Activated CD4-positive, alpha-beta memory T cell treated with anti-CD3 and anti-CD28 coated beads for 36 hours (primary cell): Measurements from ENCODE around the gene HCAR3. TPM values are rescaled to one million over a fixed set of nuclear protein-coding genes. Genes with fewer than 3 reads are reported as not detected.
"Not testable (repeated sequence)": the region's sequence is repeated elsewhere in the genome, so short reads cannot be mapped to it uniquely, and the experiment has no call there.

Experiments used
- CTCF ChIA-PET: fragments of 350-600 bp; sonication (Branson Sonifier 250); formaldehyde crosslinking; loops from one replicate; lab custom pipeline; 2021; ENCODE audit warnings: antibody characterized with exemption, inconsistent platforms; lab: Charles Lee
- POLR2A ChIA-PET: fragments of 350-600 bp; sonication (Branson Sonifier 250); formaldehyde crosslinking; loops from one replicate; lab custom pipeline; 2021; ENCODE audit warnings: antibody characterized with exemption; lab: Charles Lee
- DNase-seq: peaks from one replicate; pipeline ENCODE4 v3.0.0-alpha.2; 2020
- H3K27ac Mint-ChIP-seq: one replicate; pipeline ENCODE4 v1.8.0; 2021; ENCODE audit warnings: mixed read lengths
- H3K27me3 Mint-ChIP-seq: one replicate; pipeline ENCODE4 v1.8.0; 2021; ENCODE audit warnings: mixed read lengths
- H3K36me3 Mint-ChIP-seq: one replicate; pipeline ENCODE4 v1.8.0; 2021; ENCODE audit warnings: mixed read lengths
- H3K4me1 Mint-ChIP-seq: one replicate; pipeline ENCODE4 v1.8.0; 2021; ENCODE audit warnings: low read depth, mixed read lengths
- H3K4me3 Mint-ChIP-seq: one replicate; pipeline ENCODE4 v1.8.0; 2021; ENCODE audit warnings: mild to moderate bottlenecking, mixed read lengths
- H3K9me3 Mint-ChIP-seq: one replicate; pipeline ENCODE4 v1.8.0; 2021; ENCODE audit warnings: mixed read lengths
- intact Hi-C: fragments of 100-400 bp; cut with micrococcal nuclease; formaldehyde crosslinking; loops from one replicate; pipeline ENCODE4 v1.15.1; 2023
- total RNA-seq, 2 experiments: library from RNA; stranded (reverse); gene quantifications; one replicate each; pipeline ENCODE4 v1.2.3, GENCODE V29; 2021

Gene HCAR3
- total RNA-seq, 2 experiments from 2014 or later, result 0.10 TPM; not detected in 1

DNA sequence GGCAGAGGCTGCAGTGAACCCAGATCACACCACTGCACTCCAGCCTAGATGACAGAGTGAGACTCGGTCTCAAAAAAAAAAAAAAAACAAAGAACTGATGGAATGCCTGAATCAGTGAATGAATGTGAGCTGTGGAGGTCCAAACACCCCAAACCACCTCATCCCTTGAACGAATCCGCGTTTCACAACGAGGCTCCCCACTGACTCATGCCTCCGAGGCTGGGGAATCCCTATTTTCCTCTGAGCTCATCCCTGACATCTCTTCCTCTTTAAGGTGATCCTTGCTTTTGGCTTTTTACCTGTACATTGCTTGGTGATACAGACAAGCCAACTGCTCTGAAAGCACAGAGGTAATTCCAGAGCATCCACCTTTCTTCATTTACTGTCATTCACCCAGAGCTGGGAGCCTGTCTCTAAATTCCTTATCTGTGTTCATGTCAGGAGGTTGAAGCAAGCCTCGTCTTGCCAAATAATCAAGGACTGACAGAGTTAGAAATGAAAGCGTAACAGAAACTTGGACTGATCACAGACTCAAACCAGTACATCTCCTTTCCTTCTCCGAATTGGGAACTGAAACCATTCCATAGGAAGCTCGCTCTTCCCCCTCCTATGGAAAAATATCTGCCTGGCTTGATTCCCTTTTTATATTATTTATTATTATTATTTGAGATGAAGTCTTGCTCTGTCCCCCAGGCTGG, 3.0 kb downstream of the HCAR3 start:
- DNase-seq, POLR2A ChIA-PET, H3K4me1 Mint-ChIP-seq, H3K36me3 Mint-ChIP-seq, H3K27me3 Mint-ChIP-seq, CTCF ChIA-PET, intact Hi-C loops, H3K27ac Mint-ChIP-seq, H3K9me3 Mint-ChIP-seq, H3K4me3 Mint-ChIP-seq: not testable (repeated sequence)

GRCh38 chr12:122711266-122711665, 5.3 kb downstream of the HCAR3 start:
- POLR2A ChIA-PET, H3K9me3 Mint-ChIP-seq, H3K4me3 Mint-ChIP-seq, H3K27me3 Mint-ChIP-seq, intact Hi-C loops, DNase-seq, CTCF ChIA-PET, H3K36me3 Mint-ChIP-seq, H3K4me1 Mint-ChIP-seq, H3K27ac Mint-ChIP-seq: not testable (repeated sequence)

DNA sequence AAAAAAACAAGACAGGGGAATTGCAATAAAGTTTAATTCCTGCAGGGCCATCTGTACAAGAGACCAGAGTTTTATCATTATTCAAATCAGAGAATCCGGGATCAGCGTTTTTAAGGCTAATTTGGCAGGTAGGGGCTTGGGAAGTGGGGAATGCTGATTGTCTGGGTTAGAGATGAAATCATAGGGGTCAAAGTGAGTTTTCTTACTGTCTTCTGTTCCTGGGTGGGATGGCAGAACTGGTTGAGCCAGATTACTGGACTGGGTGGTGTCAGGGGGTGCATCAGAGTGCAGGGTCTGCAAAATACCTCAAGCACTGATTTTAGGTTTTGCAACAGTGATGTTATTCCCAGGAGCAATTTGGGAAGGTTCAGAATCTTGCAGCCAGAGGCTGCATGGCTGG, 6.3 kb downstream of the HCAR3 start:
- H3K4me1 Mint-ChIP-seq, intact Hi-C loops, POLR2A ChIA-PET, H3K9me3 Mint-ChIP-seq, CTCF ChIA-PET, H3K36me3 Mint-ChIP-seq, H3K27ac Mint-ChIP-seq, DNase-seq, H3K27me3 Mint-ChIP-seq, H3K4me3 Mint-ChIP-seq: not testable (repeated sequence)

DNA sequence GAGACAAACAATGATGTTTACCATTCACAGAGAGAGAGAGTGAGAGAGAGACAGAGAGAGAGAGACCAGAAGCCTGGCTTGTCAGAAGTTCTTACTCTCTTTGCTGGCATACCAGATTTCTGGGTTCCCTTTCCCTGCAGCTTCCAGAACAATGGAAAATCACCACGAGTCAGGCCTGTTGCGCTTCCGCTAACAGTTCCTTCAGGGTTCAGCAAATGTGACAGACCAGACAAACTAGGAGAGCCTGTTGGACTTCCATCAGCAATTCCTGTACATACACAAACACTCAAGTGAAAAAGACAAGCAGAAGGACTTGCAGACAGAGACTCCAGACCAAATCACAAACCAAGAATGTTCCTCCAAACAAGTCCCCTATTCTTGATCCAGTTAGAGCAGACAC, 7.3 kb downstream of the HCAR3 start:
- DNase-seq, H3K9me3 Mint-ChIP-seq, H3K4me1 Mint-ChIP-seq, H3K27ac Mint-ChIP-seq, CTCF ChIA-PET, POLR2A ChIA-PET, H3K4me3 Mint-ChIP-seq, H3K36me3 Mint-ChIP-seq, intact Hi-C loops, H3K27me3 Mint-ChIP-seq: not testable (repeated sequence)

GRCh38 chr12:122703841-122704240, 12.8 kb downstream of the HCAR3 start:
- H3K4me1 Mint-ChIP-seq, H3K9me3 Mint-ChIP-seq, CTCF ChIA-PET, DNase-seq, H3K27ac Mint-ChIP-seq, H3K27me3 Mint-ChIP-seq, H3K36me3 Mint-ChIP-seq, POLR2A ChIA-PET, intact Hi-C loops, H3K4me3 Mint-ChIP-seq: not testable (repeated sequence)

- H3K4me3 Mint-ChIP-seq, H3K27ac Mint-ChIP-seq, intact Hi-C loops, CTCF ChIA-PET, DNase-seq, H3K36me3 Mint-ChIP-seq, H3K9me3 Mint-ChIP-seq, H3K27me3 Mint-ChIP-seq, POLR2A ChIA-PET, H3K4me1 Mint-ChIP-seq: not testable (repeated sequence)
These were observed 13.6 kb downstream of the HCAR3 start, which contains the start of gene HCAR2 for GRCh38 chr12:122702890-122703611. HCAR2 (minus strand) TSS chr12:122703357; CDS start chr12:122703283, 74 bp downstream.

GRCh38 chr12:122701481-122701880, 15.1 kb downstream of the HCAR3 start:
- intact Hi-C loops, H3K27ac Mint-ChIP-seq, H3K4me3 Mint-ChIP-seq, H3K36me3 Mint-ChIP-seq, H3K27me3 Mint-ChIP-seq, POLR2A ChIA-PET, CTCF ChIA-PET, H3K4me1 Mint-ChIP-seq, DNase-seq, H3K9me3 Mint-ChIP-seq: not testable (repeated sequence)

DNA sequence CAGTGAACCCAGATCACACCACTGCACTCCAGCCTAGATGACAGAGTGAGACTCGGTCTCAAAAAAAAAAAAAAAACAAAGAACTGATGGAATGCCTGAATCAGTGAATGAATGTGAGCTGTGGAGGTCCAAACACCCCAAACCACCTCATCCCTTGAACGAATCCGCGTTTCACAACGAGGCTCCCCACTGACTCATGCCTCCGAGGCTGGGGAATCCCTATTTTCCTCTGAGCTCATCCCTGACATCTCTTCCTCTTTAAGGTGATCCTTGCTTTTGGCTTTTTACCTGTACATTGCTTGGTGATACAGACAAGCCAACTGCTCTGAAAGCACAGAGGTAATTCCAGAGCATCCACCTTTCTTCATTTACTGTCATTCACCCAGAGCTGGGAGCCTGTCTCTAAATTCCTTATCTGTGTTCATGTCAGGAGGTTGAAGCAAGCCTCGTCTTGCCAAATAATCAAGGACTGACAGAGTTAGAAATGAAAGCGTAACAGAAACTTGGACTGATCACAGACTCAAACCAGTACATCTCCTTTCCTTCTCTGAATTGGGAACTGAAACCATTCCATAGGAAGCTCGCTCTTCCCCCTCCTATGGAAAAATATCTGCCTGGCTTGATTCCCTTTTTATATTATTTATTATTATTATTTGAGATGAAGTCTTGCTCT, 16.4 kb downstream of the HCAR3 start:
- H3K4me1 Mint-ChIP-seq, DNase-seq, H3K36me3 Mint-ChIP-seq, POLR2A ChIA-PET, intact Hi-C loops, H3K27me3 Mint-ChIP-seq, H3K9me3 Mint-ChIP-seq, H3K4me3 Mint-ChIP-seq, CTCF ChIA-PET, H3K27ac Mint-ChIP-seq: not testable (repeated sequence)

DNA sequence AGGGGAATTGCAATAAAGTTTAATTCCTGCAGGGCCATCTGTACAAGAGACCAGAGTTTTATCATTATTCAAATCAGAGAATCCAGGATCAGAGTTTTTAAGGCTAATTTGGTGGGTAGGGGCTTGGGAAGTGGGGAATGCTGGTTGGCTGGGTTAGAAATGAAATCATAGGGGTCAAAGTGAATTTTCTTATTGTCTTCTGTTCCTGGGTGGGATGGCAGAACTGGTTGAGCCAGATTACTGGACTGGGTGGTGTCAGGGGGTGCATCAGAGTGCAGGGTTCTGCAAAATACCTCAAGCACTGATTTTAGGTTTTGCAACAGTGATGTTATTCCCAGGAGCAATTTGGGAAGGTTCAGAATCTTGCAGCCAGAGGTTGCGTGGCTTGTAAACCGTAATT, 19.7 kb downstream of the HCAR3 start:
- H3K4me1 Mint-ChIP-seq, H3K27me3 Mint-ChIP-seq, H3K9me3 Mint-ChIP-seq, H3K4me3 Mint-ChIP-seq, H3K36me3 Mint-ChIP-seq, H3K27ac Mint-ChIP-seq, POLR2A ChIA-PET, DNase-seq, intact Hi-C loops, CTCF ChIA-PET: not testable (repeated sequence)

- DNase-seq, result no peak
- CTCF ChIA-PET, result interaction anchor here (0.6 kb wide), 1 partner anchor 40 kb away, joined by 4 read pairs; no protein-coding TSS in a partner anchor
- H3K27ac Mint-ChIP-seq, result no peak overlapping the region
- no peaks in the 10 kb centered on the region for H3K9me3 Mint-ChIP-seq
- intact Hi-C loops, result no loop called here
- H3K4me1 Mint-ChIP-seq, result no peaks in the 10 kb centered on the region
- POLR2A ChIA-PET, result interaction anchor here (0.6 kb wide), 1 partner anchor 635 kb away, joined by 3 read pairs; no protein-coding TSS in a partner anchor
- no peak overlapping the region for H3K4me3 Mint-ChIP-seq
- H3K36me3 Mint-ChIP-seq, result no peaks in the 10 kb centered on the region
- no peaks in the 10 kb centered on the region for H3K27me3 Mint-ChIP-seq
These were observed 25.0 kb downstream of the HCAR3 start for GRCh38 chr12:122691566-122691965.

- Mint-ChIP-seq H3K4me3 (no peak overlapping the region), H3K27me3 (no peaks in the 10 kb centered on the region), H3K9me3 (no peaks in the 10 kb centered on the region), H3K36me3 (no peaks in the 10 kb centered on the region), H3K4me1 (no peaks in the 10 kb centered on the region), H3K27ac (no peak overlapping the region)
- no peak for DNase-seq
- intact Hi-C loops, result no loop called here
- ChIA-PET CTCF (interaction anchor here (1.4 kb wide), 1 partner anchor 106 kb away, joined by 3 read pairs; no protein-coding TSS in a partner anchor), POLR2A (interaction anchor here (0.6 kb wide), 1 partner anchor 10 kb away, joined by 3 read pairs; no protein-coding TSS in a partner anchor)
These were observed 28.3 kb downstream of the HCAR3 start for GRCh38 chr12:122688291-122688690.

DNA sequence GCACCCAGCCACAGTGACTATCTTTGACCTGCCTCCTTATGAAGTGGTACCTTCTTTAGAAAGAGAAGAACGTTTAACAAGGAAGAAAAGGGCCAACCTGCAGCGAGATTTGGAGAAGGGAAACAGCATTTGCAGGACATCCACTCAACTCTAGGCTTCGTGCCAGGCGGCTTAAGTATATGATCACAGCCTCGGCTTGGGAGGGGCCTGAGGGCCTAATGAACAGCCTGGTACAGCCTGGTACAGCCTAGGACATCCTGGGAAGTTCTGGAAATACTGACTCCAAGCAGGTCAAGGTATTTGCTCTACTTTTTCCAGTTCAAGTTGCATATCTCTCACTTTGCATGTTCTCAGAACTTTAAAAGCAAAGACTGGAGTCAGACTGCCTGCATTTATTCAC, 29.5 kb downstream of the HCAR3 start:
- Mint-ChIP-seq H3K36me3 (no peaks in the 10 kb centered on the region), H3K4me1 (no peaks in the 10 kb centered on the region), H3K27me3 (no peaks in the 10 kb centered on the region), H3K9me3 (no peaks in the 10 kb centered on the region), H3K27ac (no peak overlapping the region), H3K4me3 (no peak overlapping the region)
- CTCF ChIA-PET, result interaction anchor here (1.4 kb wide), 1 partner anchor 107 kb away, joined by 3 read pairs; no protein-coding TSS in a partner anchor
- DNase-seq, result no peak
- intact Hi-C loops, result no loop called here
- POLR2A ChIA-PET, result no interaction called here
